ENCODE results near the gene CRACR2A. TPM values are rescaled to one million over a fixed set of nuclear protein-coding genes. Genes with fewer than 3 reads are reported as not detected.

The CRACR2A gene
- total and polyA plus RNA-seq, 10 of the 15 experiments (the other 5 are each of a cell fraction or from before 2014, with no cell fraction given), result 2.1 to 18.0 (median 13.2) TPM

DNA sequence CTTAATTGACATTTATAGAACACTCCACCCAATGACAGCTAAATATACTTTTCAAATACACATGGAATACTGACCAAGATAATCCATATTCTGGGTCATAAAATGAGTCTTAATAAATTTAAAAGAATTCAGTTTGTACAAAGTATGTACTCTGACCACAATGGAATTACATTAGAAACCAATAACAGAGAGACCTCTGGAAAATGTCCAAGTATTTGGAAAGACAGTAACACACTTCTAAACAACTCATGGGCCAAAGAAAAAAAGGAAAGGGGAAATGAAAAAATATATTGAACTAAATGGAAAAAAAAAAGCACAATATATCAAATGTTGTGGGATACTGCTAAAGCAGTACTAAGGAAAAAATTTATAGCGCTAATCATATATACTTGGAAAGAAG is 52.0 kb downstream of the CRACR2A start:
- 90% methylated on average over 1 of the region's 1 CpG for WGBS (ENCODE audit: insufficient coverage, insufficient replicate concordance, low lambda C conversion rate, missing lambda C conversion rate)
- intact Hi-C loops (cut with micrococcal nuclease; ENCODE audit: unreplicated experiment), result no loop called here
- FAIRE-seq, result no peak
- TF ChIP-seq, protein P1, sequence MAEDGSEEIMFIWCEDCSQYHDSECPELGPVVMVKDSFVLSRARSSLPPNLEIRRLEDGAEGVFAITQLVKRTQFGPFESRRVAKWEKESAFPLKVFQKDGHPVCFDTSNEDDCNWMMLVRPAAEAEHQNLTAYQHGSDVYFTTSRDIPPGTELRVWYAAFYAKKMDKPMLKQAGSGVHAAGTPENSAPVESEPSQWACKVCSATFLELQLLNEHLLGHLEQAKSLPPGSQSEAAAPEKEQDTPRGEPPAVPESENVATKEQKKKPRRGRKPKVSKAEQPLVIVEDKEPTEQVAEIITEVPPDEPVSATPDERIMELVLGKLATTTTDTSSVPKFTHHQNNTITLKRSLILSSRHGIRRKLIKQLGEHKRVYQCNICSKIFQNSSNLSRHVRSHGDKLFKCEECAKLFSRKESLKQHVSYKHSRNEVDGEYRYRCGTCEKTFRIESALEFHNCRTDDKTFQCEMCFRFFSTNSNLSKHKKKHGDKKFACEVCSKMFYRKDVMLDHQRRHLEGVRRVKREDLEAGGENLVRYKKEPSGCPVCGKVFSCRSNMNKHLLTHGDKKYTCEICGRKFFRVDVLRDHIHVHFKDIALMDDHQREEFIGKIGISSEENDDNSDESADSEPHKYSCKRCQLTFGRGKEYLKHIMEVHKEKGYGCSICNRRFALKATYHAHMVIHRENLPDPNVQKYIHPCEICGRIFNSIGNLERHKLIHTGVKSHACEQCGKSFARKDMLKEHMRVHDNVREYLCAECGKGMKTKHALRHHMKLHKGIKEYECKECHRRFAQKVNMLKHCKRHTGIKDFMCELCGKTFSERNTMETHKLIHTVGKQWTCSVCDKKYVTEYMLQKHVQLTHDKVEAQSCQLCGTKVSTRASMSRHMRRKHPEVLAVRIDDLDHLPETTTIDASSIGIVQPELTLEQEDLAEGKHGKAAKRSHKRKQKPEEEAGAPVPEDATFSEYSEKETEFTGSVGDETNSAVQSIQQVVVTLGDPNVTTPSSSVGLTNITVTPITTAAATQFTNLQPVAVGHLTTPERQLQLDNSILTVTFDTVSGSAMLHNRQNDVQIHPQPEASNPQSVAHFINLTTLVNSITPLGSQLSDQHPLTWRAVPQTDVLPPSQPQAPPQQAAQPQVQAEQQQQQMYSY (CRISPR knock-in tag; IDR thresholded peaks at IDR 0.05), result no peak
- TF ChIP-seq, protein P2, sequence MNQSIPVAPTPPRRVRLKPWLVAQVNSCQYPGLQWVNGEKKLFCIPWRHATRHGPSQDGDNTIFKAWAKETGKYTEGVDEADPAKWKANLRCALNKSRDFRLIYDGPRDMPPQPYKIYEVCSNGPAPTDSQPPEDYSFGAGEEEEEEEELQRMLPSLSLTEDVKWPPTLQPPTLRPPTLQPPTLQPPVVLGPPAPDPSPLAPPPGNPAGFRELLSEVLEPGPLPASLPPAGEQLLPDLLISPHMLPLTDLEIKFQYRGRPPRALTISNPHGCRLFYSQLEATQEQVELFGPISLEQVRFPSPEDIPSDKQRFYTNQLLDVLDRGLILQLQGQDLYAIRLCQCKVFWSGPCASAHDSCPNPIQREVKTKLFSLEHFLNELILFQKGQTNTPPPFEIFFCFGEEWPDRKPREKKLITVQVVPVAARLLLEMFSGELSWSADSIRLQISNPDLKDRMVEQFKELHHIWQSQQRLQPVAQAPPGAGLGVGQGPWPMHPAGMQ (IDR thresholded peaks at IDR 0.05; ENCODE audit: borderline replicate concordance), result no peak
- TF ChIP-seq, protein P3, sequence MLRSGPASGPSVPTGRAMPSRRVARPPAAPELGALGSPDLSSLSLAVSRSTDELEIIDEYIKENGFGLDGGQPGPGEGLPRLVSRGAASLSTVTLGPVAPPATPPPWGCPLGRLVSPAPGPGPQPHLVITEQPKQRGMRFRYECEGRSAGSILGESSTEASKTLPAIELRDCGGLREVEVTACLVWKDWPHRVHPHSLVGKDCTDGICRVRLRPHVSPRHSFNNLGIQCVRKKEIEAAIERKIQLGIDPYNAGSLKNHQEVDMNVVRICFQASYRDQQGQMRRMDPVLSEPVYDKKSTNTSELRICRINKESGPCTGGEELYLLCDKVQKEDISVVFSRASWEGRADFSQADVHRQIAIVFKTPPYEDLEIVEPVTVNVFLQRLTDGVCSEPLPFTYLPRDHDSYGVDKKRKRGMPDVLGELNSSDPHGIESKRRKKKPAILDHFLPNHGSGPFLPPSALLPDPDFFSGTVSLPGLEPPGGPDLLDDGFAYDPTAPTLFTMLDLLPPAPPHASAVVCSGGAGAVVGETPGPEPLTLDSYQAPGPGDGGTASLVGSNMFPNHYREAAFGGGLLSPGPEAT (IDR thresholded peaks at IDR 0.05; ENCODE audit: low read depth), result no peak
- TF ChIP-seq TAF1 (IDR thresholded peaks at IDR 0.05; ENCODE audit: borderline replicate concordance, low read depth, low read length) (no peak), MTA2 (IDR thresholded peaks at IDR 0.05; ENCODE audit: low read depth) (no peak), SUPT20H (IDR thresholded peaks at IDR 0.05; ENCODE audit: borderline replicate concordance, control insufficient read depth, low read depth, low read length) (no peak), HCFC1 (IDR thresholded peaks at IDR 0.05; ENCODE audit: low read length) (no peak), CBFB (IDR thresholded peaks at IDR 0.05; ENCODE audit: low read depth) (no peak), PAX8 (IDR thresholded peaks at IDR 0.05) (no peak), MYB (IDR thresholded peaks at IDR 0.05; ENCODE audit: borderline replicate concordance, low read depth, low read length) (no peak)
- TF ChIP-seq, protein P4, sequence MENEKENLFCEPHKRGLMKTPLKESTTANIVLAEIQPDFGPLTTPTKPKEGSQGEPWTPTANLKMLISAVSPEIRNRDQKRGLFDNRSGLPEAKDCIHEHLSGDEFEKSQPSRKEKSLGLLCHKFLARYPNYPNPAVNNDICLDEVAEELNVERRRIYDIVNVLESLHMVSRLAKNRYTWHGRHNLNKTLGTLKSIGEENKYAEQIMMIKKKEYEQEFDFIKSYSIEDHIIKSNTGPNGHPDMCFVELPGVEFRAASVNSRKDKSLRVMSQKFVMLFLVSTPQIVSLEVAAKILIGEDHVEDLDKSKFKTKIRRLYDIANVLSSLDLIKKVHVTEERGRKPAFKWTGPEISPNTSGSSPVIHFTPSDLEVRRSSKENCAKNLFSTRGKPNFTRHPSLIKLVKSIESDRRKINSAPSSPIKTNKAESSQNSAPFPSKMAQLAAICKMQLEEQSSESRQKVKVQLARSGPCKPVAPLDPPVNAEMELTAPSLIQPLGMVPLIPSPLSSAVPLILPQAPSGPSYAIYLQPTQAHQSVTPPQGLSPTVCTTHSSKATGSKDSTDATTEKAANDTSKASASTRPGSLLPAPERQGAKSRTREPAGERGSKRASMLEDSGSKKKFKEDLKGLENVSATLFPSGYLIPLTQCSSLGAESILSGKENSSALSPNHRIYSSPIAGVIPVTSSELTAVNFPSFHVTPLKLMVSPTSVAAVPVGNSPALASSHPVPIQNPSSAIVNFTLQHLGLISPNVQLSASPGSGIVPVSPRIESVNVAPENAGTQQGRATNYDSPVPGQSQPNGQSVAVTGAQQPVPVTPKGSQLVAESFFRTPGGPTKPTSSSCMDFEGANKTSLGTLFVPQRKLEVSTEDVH (IDR thresholded peaks at IDR 0.05; ENCODE audit: low read depth, partially characterized antibody), result no peak

More for the DNA sequence above, 52.0 kb downstream of the CRACR2A start:
- no peak overlapping the region for H2AFZ ChIP-seq (ENCODE audit: control insufficient read depth, low read depth, low read length)
- in situ Hi-C loops (cut with MboI), result no loop called here
- H3K4me1 ChIP-seq (ENCODE audit: control insufficient read depth, insufficient read depth, low read length), result no peaks in the 10 kb centered on the region
- no TSS peak for BruUV-seq (replicated peaks)
- no peak overlapping the region for H3K4me2 ChIP-seq (ENCODE audit: control insufficient read depth, insufficient read depth)
- H3K9me3 ChIP-seq (replicated peaks; ENCODE audit: control insufficient read depth, insufficient read depth, low read length), result no peaks in the 10 kb centered on the region
- SMC1A ChIA-PET (ENCODE audit: uncharacterized antibody, unreplicated experiment), result no interaction called here
- no peak overlapping the region for H3K9ac ChIP-seq (ENCODE audit: control insufficient read depth, insufficient read depth, low read length)
- H3K79me2 ChIP-seq (ENCODE audit: control insufficient read depth, insufficient read depth, low read length), result no peaks in the 10 kb centered on the region
- no peaks in the 10 kb centered on the region for H3K27me3 ChIP-seq (replicated peaks in 1 of 2; ENCODE audit: control insufficient read depth in 2 of 2, insufficient read depth in 2 of 2, low read length in 1 of 2)
- no peaks in the 10 kb centered on the region for H4K20me1 ChIP-seq (ENCODE audit: control insufficient read depth, insufficient read depth)
- POLR2A ChIA-PET, result interaction anchor here (0.8 kb wide), 1 partner anchor 9 kb away, joined by 4 read pairs; no protein-coding TSS in a partner anchor
- H3K36me3 ChIP-seq (ENCODE audit: control insufficient read depth in 2 of 2, insufficient read depth in 2 of 2, low read length in 1 of 2), result peaks cover 0 to 3% of the 10 kb centered on the region in 2 experiments; a peak in 2 of 4 replicates
- no peak overlapping the region for H3K27ac ChIP-seq (ENCODE audit: control insufficient read depth, insufficient read depth)
- RAD21 ChIA-PET (ENCODE audit: unreplicated experiment), result no interaction called here
- CTCF ChIA-PET, result interaction anchor here (0.6 to 1.2 kb wide), 3 partner anchors 9 to 315 kb away, joined by 3 read pairs; no protein-coding TSS in a partner anchor
- no peak for DNase-seq (ENCODE audit: low read depth, low spot score)
- no peak for ATAC-seq
- no peak overlapping the region for H3K4me3 ChIP-seq

Measured in GM12878 (cell line).